HEK293 (cell line): ENCODE results near the gene AR.

Experiments used
- CTCF ChIA-PET: fragments of 350-600 bp; formaldehyde crosslinking; extraction: SDS; loops from one replicate; lab custom pipeline; 2021; ENCODE audit warnings: antibody characterized with exemption; lab: Yijun Ruan, JAX
- POLR2A ChIA-PET: fragments of 300-600 bp; formaldehyde crosslinking; extraction: SDS; loops from one replicate; lab custom pipeline; 2020; ENCODE audit warnings: antibody characterized with exemption, inconsistent platforms; lab: Yijun Ruan, JAX
- H3K27ac ChIP-seq: fragments of 200-500 bp; sonication (Bioruptor generic); 2 replicates; pipeline ENCODE4 v1.5.1; 2014; ENCODE audit warnings: low read depth, low read length, control low read depth, inconsistent platforms; ENCODE audit errors: extremely low read depth
- H3K36me3 ChIP-seq, 2 experiments: fragments of 200-500 bp in 1 of 2; sonication (Bioruptor generic) in 1 of 2; 1 replicate in 1 of 2; 2 replicates in 1 of 2; pipeline ENCODE4 v1.5.1; 2014 to 2017; ENCODE audit warnings: inconsistent platforms in 2 of 2, low read length in 2 of 2; ENCODE audit not compliant: control insufficient read depth in 2 of 2, insufficient read depth in 1 of 2
- H3K4me1 ChIP-seq: fragments of 200-500 bp; sonication (Bioruptor generic); 2 replicates; pipeline ENCODE4 v1.5.1; 2014; ENCODE audit warnings: mild to moderate bottlenecking, low read length, inconsistent platforms; ENCODE audit not compliant: control insufficient read depth, insufficient read depth
- H3K4me3 ChIP-seq: 2 replicates; pipeline ENCODE4 v1.5.1; 2011; ENCODE audit warnings: low read depth, mild to moderate bottlenecking, control low read depth, low read length, moderate library complexity
- H3K9me3 ChIP-seq: fragments of 200-500 bp; sonication (Bioruptor generic); 2 replicates; pipeline ENCODE4 v1.5.1; 2014; ENCODE audit warnings: low read depth, low read length, inconsistent platforms; ENCODE audit not compliant: control insufficient read depth, insufficient read depth
- GLIS1 ChIP-seq: fragments of 450-650 bp; formaldehyde crosslinking; IDR thresholded peaks from 2 replicates; pipeline ENCODE4 v1.5.1; 2016; ENCODE audit warnings: missing biosample characterization, missing genetic modification characterization
- HOXA7 ChIP-seq: sonication (generic); formaldehyde crosslinking; IDR thresholded peaks from 2 replicates; pipeline ENCODE4 v1.8.1; 2022; ENCODE audit warnings: missing genetic modification reagents, borderline replicate concordance
- KLF7 ChIP-seq: fragments of 450-650 bp; formaldehyde crosslinking; IDR thresholded peaks from 2 replicates; pipeline ENCODE4 v1.5.1; 2016; ENCODE audit warnings: missing biosample characterization, missing genetic modification characterization, borderline replicate concordance
- TCF7L2 ChIP-seq: IDR thresholded peaks from 2 replicates; pipeline ENCODE4 v1.6.1; 2011; ENCODE audit warnings: low read depth, mild to moderate bottlenecking, inconsistent platforms, low read length, moderate library complexity, borderline replicate concordance
- WT1 ChIP-seq: fragments of 450-650 bp; formaldehyde crosslinking; IDR thresholded peaks from 2 replicates; pipeline ENCODE4 v1.5.1; 2016; ENCODE audit warnings: missing biosample characterization, missing genetic modification characterization
- ZBTB8A ChIP-seq: fragments of 450-650 bp; formaldehyde crosslinking; IDR thresholded peaks from 2 replicates; pipeline ENCODE4 v1.5.1; 2016; ENCODE audit warnings: missing biosample characterization, missing genetic modification characterization
- ZFHX2 ChIP-seq: fragments of 450-650 bp; formaldehyde crosslinking; conservative IDR thresholded peaks from 2 replicates; pipeline ENCODE4 v1.5.1; 2016; ENCODE audit warnings: missing biosample characterization, missing genetic modification characterization
- ZNF133 ChIP-seq: fragments of 450-650 bp; formaldehyde crosslinking; IDR thresholded peaks from 2 replicates; pipeline ENCODE4 v1.5.1; 2016; ENCODE audit warnings: missing biosample characterization, missing genetic modification characterization
- ZNF169 ChIP-seq: fragments of 450-650 bp; formaldehyde crosslinking; IDR thresholded peaks from 2 replicates; pipeline ENCODE4 v1.5.1; 2016; ENCODE audit warnings: missing biosample characterization, missing genetic modification characterization
- ZNF221 ChIP-seq: fragments of 450-650 bp; formaldehyde crosslinking; IDR thresholded peaks from 2 replicates; pipeline ENCODE4 v1.5.1; 2017; ENCODE audit warnings: missing biosample characterization, missing genetic modification characterization, borderline replicate concordance
- ZNF266 ChIP-seq: fragments of 450-650 bp; formaldehyde crosslinking; IDR thresholded peaks from 2 replicates; pipeline ENCODE4 v1.5.1; 2016; ENCODE audit warnings: missing biosample characterization, missing genetic modification characterization, low read depth
- ZNF292 ChIP-seq: fragments of 450-650 bp; formaldehyde crosslinking; IDR thresholded peaks from 2 replicates; pipeline ENCODE4 v1.5.1; 2016; ENCODE audit warnings: low read depth, missing biosample characterization, missing genetic modification characterization, borderline replicate concordance
- ZNF548 ChIP-seq: fragments of 450-650 bp; formaldehyde crosslinking; IDR thresholded peaks from 2 replicates; pipeline ENCODE4 v1.5.1; 2016; ENCODE audit warnings: missing biosample characterization, missing genetic modification characterization
- ZNF600 ChIP-seq: fragments of 450-650 bp; formaldehyde crosslinking; IDR thresholded peaks from 2 replicates; pipeline ENCODE4 v1.5.1; 2016; ENCODE audit warnings: missing biosample characterization, missing genetic modification characterization
- ZNF621 ChIP-seq: fragments of 450-650 bp; formaldehyde crosslinking; IDR thresholded peaks from 2 replicates; pipeline ENCODE4 v1.5.1; 2017; ENCODE audit warnings: missing biosample characterization, missing genetic modification characterization
- ZNF624 ChIP-seq: fragments of 450-650 bp; formaldehyde crosslinking; IDR thresholded peaks from 2 replicates; pipeline ENCODE4 v1.5.1; 2017; ENCODE audit warnings: missing biosample characterization, missing genetic modification characterization
- ZNF660 ChIP-seq: fragments of 450-650 bp; IDR thresholded peaks from 2 replicates; pipeline ENCODE4 v1.5.1; 2018; ENCODE audit warnings: missing biosample characterization, mild to moderate bottlenecking, missing genetic modification characterization
- ZNF707 ChIP-seq: fragments of 450-650 bp; formaldehyde crosslinking; IDR thresholded peaks from 2 replicates; pipeline ENCODE4 v1.5.1; 2016; ENCODE audit warnings: missing biosample characterization, missing genetic modification characterization
- ZNF76 ChIP-seq: fragments of 450-650 bp; formaldehyde crosslinking; IDR thresholded peaks from 2 replicates; pipeline ENCODE4; 2016; ENCODE audit warnings: low read depth, missing biosample characterization, missing genetic modification characterization, borderline replicate concordance
- ZNF792 ChIP-seq: fragments of 450-650 bp; formaldehyde crosslinking; IDR thresholded peaks from 2 replicates; pipeline ENCODE4 v1.5.1; 2016; ENCODE audit warnings: missing biosample characterization, missing genetic modification characterization
- ZSCAN30 ChIP-seq: fragments of 450-650 bp; IDR thresholded peaks from 2 replicates; pipeline ENCODE4 v1.5.1; 2018; ENCODE audit warnings: missing biosample characterization, mild to moderate bottlenecking, missing genetic modification characterization, moderate library complexity
- ZXDB ChIP-seq: fragments of 450-650 bp; formaldehyde crosslinking; IDR thresholded peaks from 2 replicates; pipeline ENCODE4 v1.5.1; 2016; ENCODE audit warnings: missing biosample characterization, missing genetic modification characterization
- TF ChIP-seq, protein P1 (sequence below): fragments of 450-650 bp; formaldehyde crosslinking; IDR thresholded peaks from 2 replicates; pipeline ENCODE4 v1.5.1; 2017; ENCODE audit warnings: missing biosample characterization, missing genetic modification characterization
- TF ChIP-seq, protein P2 (sequence below): fragments of 450-650 bp; formaldehyde crosslinking; conservative IDR thresholded peaks from 2 replicates; pipeline ENCODE4 v1.5.1; 2016; ENCODE audit warnings: low read depth, missing biosample characterization, missing genetic modification characterization
- TF ChIP-seq, protein P3 (sequence below): fragments of 450-650 bp; formaldehyde crosslinking; IDR thresholded peaks from 2 replicates; pipeline ENCODE4 v1.5.1; 2016; ENCODE audit warnings: missing biosample characterization, missing genetic modification characterization
- TF ChIP-seq, protein P4 (sequence below): sonication (generic); formaldehyde crosslinking; IDR thresholded peaks from 2 replicates; pipeline ENCODE4 v1.8.1; 2022; ENCODE audit warnings: mild to moderate bottlenecking, moderate library complexity, missing genetic modification reagents

Gene AR

DNA sequence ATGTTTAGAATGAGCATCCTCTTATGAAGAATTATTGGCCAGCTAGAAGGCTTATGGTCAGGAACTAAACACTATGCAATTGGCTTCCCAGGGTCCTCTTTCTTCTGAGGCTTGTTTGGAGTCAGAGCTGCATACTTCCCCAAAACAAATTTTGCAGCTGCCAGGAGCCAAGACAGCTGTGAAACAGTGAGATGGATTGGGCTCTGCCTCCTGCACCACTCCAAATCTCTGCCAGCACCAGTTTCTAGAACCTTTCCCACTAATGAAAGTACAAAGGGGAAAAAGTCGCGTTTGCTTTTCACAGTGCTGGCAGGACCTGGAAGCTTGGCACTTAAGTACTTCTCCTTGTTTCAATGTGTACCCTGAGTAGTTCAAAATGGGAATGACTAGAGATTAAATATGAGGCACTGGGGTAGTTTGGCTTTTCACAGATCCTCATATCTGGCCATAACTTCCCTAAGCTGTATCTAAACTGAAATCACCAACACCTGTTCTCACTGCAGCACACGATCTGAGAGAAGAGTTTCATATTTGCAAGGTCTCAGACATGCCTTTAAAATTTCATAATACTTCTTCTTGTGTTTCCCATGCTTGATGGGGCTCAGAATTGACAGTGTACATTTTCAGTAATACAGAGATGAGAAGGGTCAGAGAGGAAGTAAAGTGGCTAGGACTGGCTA, 20.7 kb upstream of the AR start (continued):
- no peak for TF ChIP-seq HOXA7 (CRISPR knock-in tag)
- no peak for TF ChIP-seq ZSCAN30
- TF ChIP-seq, protein P1, sequence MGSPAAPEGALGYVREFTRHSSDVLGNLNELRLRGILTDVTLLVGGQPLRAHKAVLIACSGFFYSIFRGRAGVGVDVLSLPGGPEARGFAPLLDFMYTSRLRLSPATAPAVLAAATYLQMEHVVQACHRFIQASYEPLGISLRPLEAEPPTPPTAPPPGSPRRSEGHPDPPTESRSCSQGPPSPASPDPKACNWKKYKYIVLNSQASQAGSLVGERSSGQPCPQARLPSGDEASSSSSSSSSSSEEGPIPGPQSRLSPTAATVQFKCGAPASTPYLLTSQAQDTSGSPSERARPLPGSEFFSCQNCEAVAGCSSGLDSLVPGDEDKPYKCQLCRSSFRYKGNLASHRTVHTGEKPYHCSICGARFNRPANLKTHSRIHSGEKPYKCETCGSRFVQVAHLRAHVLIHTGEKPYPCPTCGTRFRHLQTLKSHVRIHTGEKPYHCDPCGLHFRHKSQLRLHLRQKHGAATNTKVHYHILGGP (tag by site-specific recombination) = no peak
- no peak for TF ChIP-seq KLF7 (tag by site-specific recombination)
- no peak for TF ChIP-seq GLIS1 (tag by site-specific recombination)
- no peak for TF ChIP-seq ZNF169 (tag by site-specific recombination)
- no peak for TF ChIP-seq ZNF133 (tag by site-specific recombination)
- no peak for TF ChIP-seq ZNF707 (tag by site-specific recombination)
- TF ChIP-seq ZNF548 (tag by site-specific recombination) = no peak
- no peak for TF ChIP-seq ZNF792 (tag by site-specific recombination)

DNA sequence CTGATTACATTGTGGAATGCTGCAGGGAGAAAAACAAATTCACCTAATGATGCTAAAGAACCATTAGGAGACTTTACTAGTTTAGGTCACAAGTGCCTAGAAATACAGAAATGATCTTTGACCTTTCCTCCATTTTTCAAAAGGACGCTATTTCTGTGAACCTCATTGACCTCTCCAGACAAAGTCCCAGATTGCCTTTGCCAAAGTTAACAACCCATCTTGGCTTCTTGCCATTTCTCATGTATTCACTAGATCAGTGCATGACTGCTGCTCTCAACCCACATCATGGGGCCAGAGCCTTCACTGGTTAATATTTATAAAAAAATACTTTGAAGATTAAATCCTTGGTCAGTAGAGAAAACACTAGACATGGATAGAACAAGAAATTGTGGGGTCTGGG, 19.9 kb upstream of the AR start:
- ChIA-PET CTCF (no interaction called here), POLR2A (no interaction called here)
- H3K4me3 ChIP-seq = no peak overlapping the region
- no peaks in the 10 kb centered on the region for H3K36me3 ChIP-seq
- no peaks in the 10 kb centered on the region for H3K4me1 ChIP-seq
- H3K27ac ChIP-seq = no peak overlapping the region
- TF ChIP-seq, protein P2, sequence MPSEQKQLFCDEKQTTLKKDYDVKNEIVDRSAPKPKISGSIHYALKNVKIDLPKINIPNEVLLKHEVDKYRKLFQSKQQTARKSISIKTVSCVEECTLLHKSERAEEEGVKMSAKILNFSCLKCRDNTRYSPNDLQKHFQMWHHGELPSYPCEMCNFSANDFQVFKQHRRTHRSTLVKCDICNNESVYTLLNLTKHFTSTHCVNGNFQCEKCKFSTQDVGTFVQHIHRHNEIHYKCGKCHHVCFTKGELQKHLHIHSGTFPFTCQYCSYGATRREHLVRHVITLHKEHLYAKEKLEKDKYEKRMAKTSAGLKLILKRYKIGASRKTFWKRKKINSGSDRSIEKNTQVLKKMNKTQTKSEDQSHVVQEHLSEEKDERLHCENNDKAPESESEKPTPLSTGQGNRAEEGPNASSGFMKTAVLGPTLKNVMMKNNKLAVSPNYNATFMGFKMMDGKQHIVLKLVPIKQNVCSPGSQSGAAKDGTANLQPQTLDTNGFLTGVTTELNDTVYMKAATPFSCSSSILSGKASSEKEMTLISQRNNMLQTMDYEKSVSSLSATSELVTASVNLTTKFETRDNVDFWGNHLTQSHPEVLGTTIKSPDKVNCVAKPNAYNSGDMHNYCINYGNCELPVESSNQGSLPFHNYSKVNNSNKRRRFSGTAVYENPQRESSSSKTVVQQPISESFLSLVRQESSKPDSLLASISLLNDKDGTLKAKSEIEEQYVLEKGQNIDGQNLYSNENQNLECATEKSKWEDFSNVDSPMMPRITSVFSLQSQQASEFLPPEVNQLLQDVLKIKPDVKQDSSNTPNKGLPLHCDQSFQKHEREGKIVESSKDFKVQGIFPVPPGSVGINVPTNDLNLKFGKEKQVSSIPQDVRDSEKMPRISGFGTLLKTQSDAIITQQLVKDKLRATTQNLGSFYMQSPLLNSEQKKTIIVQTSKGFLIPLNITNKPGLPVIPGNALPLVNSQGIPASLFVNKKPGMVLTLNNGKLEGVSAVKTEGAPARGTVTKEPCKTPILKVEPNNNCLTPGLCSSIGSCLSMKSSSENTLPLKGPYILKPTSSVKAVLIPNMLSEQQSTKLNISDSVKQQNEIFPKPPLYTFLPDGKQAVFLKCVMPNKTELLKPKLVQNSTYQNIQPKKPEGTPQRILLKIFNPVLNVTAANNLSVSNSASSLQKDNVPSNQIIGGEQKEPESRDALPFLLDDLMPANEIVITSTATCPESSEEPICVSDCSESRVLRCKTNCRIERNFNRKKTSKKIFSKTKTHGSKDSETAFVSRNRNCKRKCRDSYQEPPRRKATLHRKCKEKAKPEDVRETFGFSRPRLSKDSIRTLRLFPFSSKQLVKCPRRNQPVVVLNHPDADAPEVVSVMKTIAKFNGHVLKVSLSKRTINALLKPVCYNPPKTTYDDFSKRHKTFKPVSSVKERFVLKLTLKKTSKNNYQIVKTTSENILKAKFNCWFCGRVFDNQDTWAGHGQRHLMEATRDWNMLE (tag by site-specific recombination) = no peak
- TF ChIP-seq ZNF292 (tag by site-specific recombination) (no peak), ZNF266 (no peak), ZNF221 (tag by site-specific recombination) (no peak), ZNF600 (tag by site-specific recombination) (no peak), ZNF76 (tag by site-specific recombination) (no peak), ZNF624 (no peak), ZFHX2 (no peak), ZXDB (tag by site-specific recombination) (no peak), ZNF660 (tag by site-specific recombination) (no peak), ZBTB8A (tag by site-specific recombination) (no peak), ZNF621 (tag by site-specific recombination) (no peak), WT1 (tag by site-specific recombination) (no peak), TCF7L2 (no peak)
- TF ChIP-seq, protein P3, sequence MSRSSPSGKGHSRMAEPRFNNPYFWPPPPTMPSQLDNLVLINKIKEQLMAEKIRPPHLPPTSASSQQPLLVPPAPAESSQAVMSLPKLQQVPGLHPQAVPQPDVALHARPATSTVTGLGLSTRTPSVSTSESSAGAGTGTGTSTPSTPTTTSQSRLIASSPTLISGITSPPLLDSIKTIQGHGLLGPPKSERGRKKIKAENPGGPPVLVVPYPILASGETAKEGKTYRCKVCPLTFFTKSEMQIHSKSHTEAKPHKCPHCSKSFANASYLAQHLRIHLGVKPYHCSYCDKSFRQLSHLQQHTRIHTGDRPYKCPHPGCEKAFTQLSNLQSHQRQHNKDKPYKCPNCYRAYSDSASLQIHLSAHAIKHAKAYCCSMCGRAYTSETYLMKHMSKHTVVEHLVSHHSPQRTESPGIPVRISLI (tag by site-specific recombination) = no peak
- TF ChIP-seq, protein P4, sequence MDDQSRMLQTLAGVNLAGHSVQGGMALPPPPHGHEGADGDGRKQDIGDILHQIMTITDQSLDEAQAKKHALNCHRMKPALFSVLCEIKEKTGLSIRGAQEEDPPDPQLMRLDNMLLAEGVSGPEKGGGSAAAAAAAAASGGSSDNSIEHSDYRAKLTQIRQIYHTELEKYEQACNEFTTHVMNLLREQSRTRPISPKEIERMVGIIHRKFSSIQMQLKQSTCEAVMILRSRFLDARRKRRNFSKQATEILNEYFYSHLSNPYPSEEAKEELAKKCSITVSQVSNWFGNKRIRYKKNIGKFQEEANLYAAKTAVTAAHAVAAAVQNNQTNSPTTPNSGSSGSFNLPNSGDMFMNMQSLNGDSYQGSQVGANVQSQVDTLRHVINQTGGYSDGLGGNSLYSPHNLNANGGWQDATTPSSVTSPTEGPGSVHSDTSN (CRISPR knock-in tag) = no peak
- no peaks in the 10 kb centered on the region; the same call in 1 of the 2 replicates for H3K9me3 ChIP-seq
